ENCODE measurements around the gene MAP6.
A peak's percentile ranks its signal among the peaks of the same experiment; 100 is the strongest.

MAP6 gene

GRCh38 chr11:75582506-75582894 is 86.3 kb downstream of the MAP6 start:
- Mint-ChIP-seq H3K36me3 (ENCODE audit: low read depth) (no peaks in the 10 kb centered on the region), H3K27ac (peak overlapping the region; percentile 82), H3K27me3 (no peaks in the 10 kb centered on the region), H3K4me1 (ENCODE audit: low read depth) (peaks cover 20% of the 10 kb centered on the region), H3K9me3 (no peaks in the 10 kb centered on the region), H3K4me3 (peak overlapping the region; percentile 83)

- no peaks in the 10 kb centered on the region for H3K27me3 Mint-ChIP-seq
- no peak overlapping the region for H3K4me3 Mint-ChIP-seq
- H3K4me1 Mint-ChIP-seq (ENCODE audit: low read depth): peaks cover 29% of the 10 kb centered on the region
- no peaks in the 10 kb centered on the region for H3K9me3 Mint-ChIP-seq
- H3K36me3 Mint-ChIP-seq (ENCODE audit: low read depth): no peaks in the 10 kb centered on the region
- H3K27ac Mint-ChIP-seq: no peak overlapping the region
Measured at GRCh38 chr11:75579841-75580240, 89.0 kb downstream of the MAP6 start.

- H3K9me3 Mint-ChIP-seq: no peaks in the 10 kb centered on the region
- H3K36me3 Mint-ChIP-seq (ENCODE audit: low read depth): no peaks in the 10 kb centered on the region
- H3K27ac Mint-ChIP-seq: no peak overlapping the region
- no peak overlapping the region for H3K4me3 Mint-ChIP-seq
- H3K27me3 Mint-ChIP-seq: no peaks in the 10 kb centered on the region
- peaks cover 26% of the 10 kb centered on the region for H3K4me1 Mint-ChIP-seq (ENCODE audit: low read depth)
Measured at GRCh38 chr11:75578977-75579376, 89.9 kb downstream of the MAP6 start.

- no peaks in the 10 kb centered on the region for H3K27me3 Mint-ChIP-seq
Measured at GRCh38 chr11:75577207-75577606, 91.6 kb downstream of the MAP6 start.

GRCh38 chr11:75576499-75576918 is 92.3 kb downstream of the MAP6 start:
- H3K27ac Mint-ChIP-seq: no peak overlapping the region
- H3K27me3 Mint-ChIP-seq: no peaks in the 10 kb centered on the region
- H3K36me3 Mint-ChIP-seq (ENCODE audit: low read depth): peaks cover 9% of the 10 kb centered on the region
- H3K9me3 Mint-ChIP-seq: no peaks in the 10 kb centered on the region
- peaks cover 9% of the 10 kb centered on the region for H3K4me1 Mint-ChIP-seq (ENCODE audit: low read depth)
- no peak overlapping the region for H3K4me3 Mint-ChIP-seq

More at GRCh38 chr11:75577207-75577606, 91.6 kb downstream of the MAP6 start:
- H3K9me3 Mint-ChIP-seq: no peaks in the 10 kb centered on the region
- H3K36me3 Mint-ChIP-seq (ENCODE audit: low read depth): peaks cover 4% of the 10 kb centered on the region
- H3K4me3 Mint-ChIP-seq: no peak overlapping the region
- H3K27ac Mint-ChIP-seq: no peak overlapping the region
- H3K4me1 Mint-ChIP-seq (ENCODE audit: low read depth): peaks cover 14% of the 10 kb centered on the region

- Mint-ChIP-seq H3K27me3 (no peaks in the 10 kb centered on the region), H3K27ac (no peak overlapping the region), H3K36me3 (ENCODE audit: low read depth) (peaks cover 9% of the 10 kb centered on the region), H3K4me3 (no peak overlapping the region), H3K9me3 (no peaks in the 10 kb centered on the region), H3K4me1 (ENCODE audit: low read depth) (peaks cover 9% of the 10 kb centered on the region)
Measured at GRCh38 chr11:75576017-75576416, 92.8 kb downstream of the MAP6 start.

GRCh38 chr11:75574698-75575602 is 93.9 kb downstream of the MAP6 start:
- Mint-ChIP-seq H3K27ac (no peak overlapping the region), H3K9me3 (no peaks in the 10 kb centered on the region), H3K4me3 (no peak overlapping the region), H3K4me1 (ENCODE audit: low read depth) (peaks cover 9% of the 10 kb centered on the region), H3K36me3 (ENCODE audit: low read depth) (peaks cover 9% of the 10 kb centered on the region), H3K27me3 (no peaks in the 10 kb centered on the region)

GRCh38 chr11:75572744-75573143 is 96.1 kb downstream of the MAP6 start:
- peaks cover 19% of the 10 kb centered on the region for H3K36me3 Mint-ChIP-seq (ENCODE audit: low read depth)
- no peaks in the 10 kb centered on the region for H3K27me3 Mint-ChIP-seq
- H3K4me3 Mint-ChIP-seq: no peak overlapping the region
- H3K4me1 Mint-ChIP-seq (ENCODE audit: low read depth): peaks cover 9% of the 10 kb centered on the region
- no peak overlapping the region for H3K27ac Mint-ChIP-seq
- H3K9me3 Mint-ChIP-seq: no peaks in the 10 kb centered on the region

GRCh38 chr11:75571625-75572024 is 97.2 kb downstream of the MAP6 start:
- Mint-ChIP-seq H3K4me1 (ENCODE audit: low read depth) (peaks cover 5% of the 10 kb centered on the region), H3K27me3 (no peaks in the 10 kb centered on the region), H3K4me3 (no peak overlapping the region), H3K36me3 (ENCODE audit: low read depth) (peaks cover 19% of the 10 kb centered on the region), H3K27ac (no peak overlapping the region), H3K9me3 (no peaks in the 10 kb centered on the region)

- no peaks in the 10 kb centered on the region for H3K27me3 Mint-ChIP-seq
- no peak overlapping the region for H3K27ac Mint-ChIP-seq
- H3K36me3 Mint-ChIP-seq (ENCODE audit: low read depth): peaks cover 19% of the 10 kb centered on the region
- no peaks in the 10 kb centered on the region for H3K9me3 Mint-ChIP-seq
- H3K4me1 Mint-ChIP-seq (ENCODE audit: low read depth): peaks cover 5% of the 10 kb centered on the region
- no peak overlapping the region for H3K4me3 Mint-ChIP-seq
Measured at GRCh38 chr11:75570559-75571139, 98.2 kb downstream of the MAP6 start.

- Mint-ChIP-seq H3K4me1 (ENCODE audit: low read depth) (peaks cover 11% of the 10 kb centered on the region), H3K36me3 (ENCODE audit: low read depth) (peaks cover 19% of the 10 kb centered on the region), H3K27ac (no peak overlapping the region), H3K4me3 (no peak overlapping the region), H3K9me3 (no peaks in the 10 kb centered on the region), H3K27me3 (no peaks in the 10 kb centered on the region)
Measured at GRCh38 chr11:75568616-75569219, 100.1 kb downstream of the MAP6 start.

GRCh38 chr11:75567971-75568370 is 100.9 kb downstream of the MAP6 start:
- Mint-ChIP-seq H3K4me3 (no peak overlapping the region), H3K36me3 (ENCODE audit: low read depth) (peaks cover 19% of the 10 kb centered on the region), H3K4me1 (ENCODE audit: low read depth) (peaks cover 17% of the 10 kb centered on the region), H3K27ac (no peak overlapping the region), H3K27me3 (no peaks in the 10 kb centered on the region), H3K9me3 (no peaks in the 10 kb centered on the region)

- Mint-ChIP-seq H3K27me3 (no peaks in the 10 kb centered on the region), H3K4me3 (no peak overlapping the region), H3K4me1 (ENCODE audit: low read depth) (peaks cover 24% of the 10 kb centered on the region), H3K27ac (no peak overlapping the region), H3K36me3 (ENCODE audit: low read depth) (peaks cover 11% of the 10 kb centered on the region), H3K9me3 (no peaks in the 10 kb centered on the region)
Measured at GRCh38 chr11:75566763-75567279, 102.0 kb downstream of the MAP6 start.

GRCh38 chr11:75565916-75566762 is 102.7 kb downstream of the MAP6 start:
- no peaks in the 10 kb centered on the region for H3K9me3 Mint-ChIP-seq
- H3K36me3 Mint-ChIP-seq (ENCODE audit: low read depth): peaks cover 10% of the 10 kb centered on the region
- H3K27me3 Mint-ChIP-seq: no peaks in the 10 kb centered on the region
- peaks cover 24% of the 10 kb centered on the region for H3K4me1 Mint-ChIP-seq (ENCODE audit: low read depth)
- H3K4me3 Mint-ChIP-seq: no peak overlapping the region
- H3K27ac Mint-ChIP-seq: no peak overlapping the region

All from stimulated activated naive CD8-positive, alpha-beta T cell treated with anti-CD3 and anti-CD28 coated beads, Interleukin-15, Interleukin-2, amounts not matched to agents 100 ng/mL and 50 ng/mL, for 24 hours (primary cell).